ENCODE results near the gene AGO3. TPM values are rescaled to one million over a fixed set of nuclear protein-coding genes. Genes with fewer than 3 reads are reported as not detected.
A peak's percentile ranks its signal among the peaks of the same experiment; 100 is the strongest.

Gene AGO3
- total and polyA plus RNA-seq, 2 experiments from 2014 or later, result 10.7 to 30.3 TPM

- Histone ChIP-seq H3K27me3 (no peaks in the 10 kb centered on the region), H3K36me3 (peaks cover 6% of the 10 kb centered on the region), H3K4me1 (ENCODE audit: low read depth) (no peaks in the 10 kb centered on the region), H3K4me3 (no peak overlapping the region), H3K27ac (no peak overlapping the region), H3K9me3 (ENCODE audit: low read depth) (no peaks in the 10 kb centered on the region)
- TF ChIP-seq, protein P1, sequence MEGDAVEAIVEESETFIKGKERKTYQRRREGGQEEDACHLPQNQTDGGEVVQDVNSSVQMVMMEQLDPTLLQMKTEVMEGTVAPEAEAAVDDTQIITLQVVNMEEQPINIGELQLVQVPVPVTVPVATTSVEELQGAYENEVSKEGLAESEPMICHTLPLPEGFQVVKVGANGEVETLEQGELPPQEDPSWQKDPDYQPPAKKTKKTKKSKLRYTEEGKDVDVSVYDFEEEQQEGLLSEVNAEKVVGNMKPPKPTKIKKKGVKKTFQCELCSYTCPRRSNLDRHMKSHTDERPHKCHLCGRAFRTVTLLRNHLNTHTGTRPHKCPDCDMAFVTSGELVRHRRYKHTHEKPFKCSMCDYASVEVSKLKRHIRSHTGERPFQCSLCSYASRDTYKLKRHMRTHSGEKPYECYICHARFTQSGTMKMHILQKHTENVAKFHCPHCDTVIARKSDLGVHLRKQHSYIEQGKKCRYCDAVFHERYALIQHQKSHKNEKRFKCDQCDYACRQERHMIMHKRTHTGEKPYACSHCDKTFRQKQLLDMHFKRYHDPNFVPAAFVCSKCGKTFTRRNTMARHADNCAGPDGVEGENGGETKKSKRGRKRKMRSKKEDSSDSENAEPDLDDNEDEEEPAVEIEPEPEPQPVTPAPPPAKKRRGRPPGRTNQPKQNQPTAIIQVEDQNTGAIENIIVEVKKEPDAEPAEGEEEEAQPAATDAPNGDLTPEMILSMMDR (IDR thresholded peaks at IDR 0.05; ENCODE audit: low read depth, low read length), result no peak
- DNase-seq (ENCODE audit: low read depth in 1 of 2, low spot score in 1 of 2), result no peak
Observed at GRCh38 chr1:35980090-35980489, 49.2 kb downstream of the AGO3 start.

- DNase-seq (ENCODE audit: low read depth in 1 of 2, low spot score in 1 of 2), result no peak
- TF ChIP-seq, protein P1 (IDR thresholded peaks at IDR 0.05; ENCODE audit: low read depth, low read length), result no peak
- Histone ChIP-seq H3K36me3 (peaks cover 10% of the 10 kb centered on the region), H3K27ac (no peak overlapping the region), H3K4me3 (no peak overlapping the region), H3K9me3 (ENCODE audit: low read depth) (no peaks in the 10 kb centered on the region), H3K4me1 (ENCODE audit: low read depth) (no peaks in the 10 kb centered on the region), H3K27me3 (no peaks in the 10 kb centered on the region)
Observed at GRCh38 chr1:35988237-35988636, 57.3 kb downstream of the AGO3 start.

DNA sequence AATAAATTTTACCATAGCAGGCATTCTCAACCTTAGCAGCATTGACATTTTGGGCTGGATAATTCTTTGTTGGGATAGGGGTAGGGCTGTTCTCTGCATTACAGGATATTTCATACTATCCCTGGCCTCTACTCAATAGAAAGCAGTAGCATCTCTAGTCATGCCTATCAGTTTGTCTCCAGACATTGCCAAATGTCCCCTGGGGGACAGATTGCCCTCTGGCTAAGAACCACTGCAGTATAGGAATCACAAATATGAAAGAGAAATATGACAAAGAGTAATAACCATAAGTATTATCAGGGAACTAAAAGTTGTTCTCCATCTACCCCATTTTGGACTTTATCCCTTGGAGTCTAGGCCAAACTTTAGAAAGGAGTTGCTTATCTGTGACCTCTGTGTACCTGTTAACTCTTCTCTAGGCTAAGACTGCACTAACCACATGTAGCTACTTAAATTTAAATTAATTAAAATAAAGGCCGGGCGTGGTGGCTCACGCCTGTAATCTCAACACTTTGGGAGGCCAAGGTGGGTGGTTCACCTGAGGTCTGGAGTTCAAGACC lies 76.1 kb downstream of the AGO3 start:
- Histone ChIP-seq H3K4me1 (ENCODE audit: low read depth) (no peaks in the 10 kb centered on the region), H3K27ac (no peak overlapping the region), H3K9me3 (ENCODE audit: low read depth) (no peaks in the 10 kb centered on the region), H3K27me3 (no peaks in the 10 kb centered on the region), H3K36me3 (peaks cover 15% of the 10 kb centered on the region), H3K4me3 (no peak overlapping the region)
- DNase-seq (ENCODE audit: low read depth in 1 of 2, low spot score in 1 of 2), result no peak
- TF ChIP-seq, protein P1 (IDR thresholded peaks at IDR 0.05; ENCODE audit: low read depth, low read length), result no peak

GRCh38 chr1:36007741-36008140 lies 76.8 kb downstream of the AGO3 start:
- TF ChIP-seq, protein P1 (IDR thresholded peaks at IDR 0.05; ENCODE audit: low read depth, low read length), result no peak
- Histone ChIP-seq H3K9me3 (ENCODE audit: low read depth) (no peaks in the 10 kb centered on the region), H3K27me3 (no peaks in the 10 kb centered on the region), H3K4me3 (no peak overlapping the region), H3K27ac (no peak overlapping the region), H3K36me3 (peaks cover 15% of the 10 kb centered on the region), H3K4me1 (ENCODE audit: low read depth) (no peaks in the 10 kb centered on the region)
- DNase-seq (ENCODE audit: low read depth in 1 of 2, low spot score in 1 of 2), result no peak

GRCh38 chr1:36008546-36009197 lies 77.8 kb downstream of the AGO3 start:
- Histone ChIP-seq H3K9me3 (ENCODE audit: low read depth) (no peaks in the 10 kb centered on the region), H3K4me3 (no peak overlapping the region), H3K4me1 (ENCODE audit: low read depth) (no peaks in the 10 kb centered on the region), H3K27ac (no peak overlapping the region), H3K36me3 (peaks cover 20% of the 10 kb centered on the region), H3K27me3 (no peaks in the 10 kb centered on the region)
- TF ChIP-seq, protein P1 (IDR thresholded peaks at IDR 0.05; ENCODE audit: low read depth, low read length), result no peak
- peak; percentile 0 to 67 for DNase-seq (ENCODE audit: low read depth in 1 of 2, low spot score in 1 of 2)
